Activated CD4-positive, alpha-beta T cell treated with anti-CD3 and anti-CD28 coated beads for 36 hours (primary cell): ENCODE measurements around the gene CD7. TPM values are rescaled to one million over a fixed set of nuclear protein-coding genes. Genes with fewer than 3 reads are reported as not detected.
A peak's percentile ranks its signal among the peaks of the same experiment; 100 is the strongest.

Source experiments
- ATAC-seq: fragments of 200-7000 bp; cut with Tn5 transposase; one replicate; pipeline ENCODE4 v1.10.0; 2021; ENCODE audit warnings: mild to moderate bottlenecking, moderate library complexity
- CTCF ChIA-PET: fragments of 350-600 bp; sonication (Branson Sonifier 250); formaldehyde crosslinking; loops from one replicate; lab custom pipeline; 2021; ENCODE audit warnings: antibody characterized with exemption; lab: Charles Lee
- POLR2A ChIA-PET: fragments of 350-600 bp; sonication (Branson Sonifier 250); formaldehyde crosslinking; loops from one replicate; lab custom pipeline; 2021; ENCODE audit warnings: antibody characterized with exemption, inconsistent platforms; lab: Charles Lee
- DNase-seq: peaks from one replicate; pipeline ENCODE4 v3.0.0-alpha.2; 2020
- H3K27ac Mint-ChIP-seq: one replicate; pipeline ENCODE4 v1.8.0; 2021; ENCODE audit warnings: mixed read lengths
- H3K27me3 Mint-ChIP-seq: one replicate; pipeline ENCODE4 v1.8.0; 2021; ENCODE audit warnings: mixed read lengths
- H3K36me3 Mint-ChIP-seq: one replicate; pipeline ENCODE4 v1.8.0; 2021; ENCODE audit warnings: low read depth, mixed read lengths
- H3K4me1 Mint-ChIP-seq: one replicate; pipeline ENCODE4 v1.8.0; 2021; ENCODE audit warnings: mixed read lengths
- H3K4me3 Mint-ChIP-seq: one replicate; pipeline ENCODE4 v1.8.0; 2021; ENCODE audit warnings: mild to moderate bottlenecking, moderate library complexity, mixed read lengths
- H3K9me3 Mint-ChIP-seq: one replicate; pipeline ENCODE4 v1.8.0; 2021; ENCODE audit warnings: low read depth, mixed read lengths
- intact Hi-C, 2 experiments: fragments of 100-400 bp; cut with DNase I in 1 of 2; cut with micrococcal nuclease in 1 of 2; formaldehyde crosslinking; loops; one replicate each; pipeline versions ENCODE4 v1.14.2 to v1.15.1; 2022 to 2024; cut with DNase I, micrococcal nuclease
- total RNA-seq, 2 experiments: library from RNA; stranded (reverse); gene quantifications; one replicate each; pipeline ENCODE4 v1.2.3, GENCODE V29; 2021

The CD7 gene
- total RNA-seq, 2 experiments from 2014 or later = 614 to 725 TPM

GRCh38 chr17:82273327-82274133 lies 43.9 kb downstream of the CD7 start, which contains the start of gene CSNK1D:
TSS of gene CSNK1D (minus strand) at chr17:82273700. CDS start at chr17:82273381, 319 bp downstream.
- peak within 1 kb of the TSS; percentile 94 for H3K27ac Mint-ChIP-seq
- peaks cover 39% of the 10 kb centered on the region for H3K4me1 Mint-ChIP-seq
- CTCF ChIA-PET = interaction anchor here (0.6 to 0.7 kb wide), 2 partner anchors 25 to 28 kb away, joined by 3 read pairs; no protein-coding TSS in a partner anchor
- intact Hi-C loops = loop anchor here (1.0 to 5.0 kb wide), 14 partner anchors 15 to 296 kb away; partner anchors contain the start of genes ASPSCR1 (in 1 of the 2), CENPX (in 1 of the 2), CYBC1 (in 1 of the 2) and FASN (in 1 of the 2)
- DNase-seq (peak; percentile 96), ATAC-seq (peak; percentile 81)
- H3K4me3 Mint-ChIP-seq = peak within 1 kb of the TSS; percentile 90
- H3K9me3 Mint-ChIP-seq = no peaks in the 10 kb centered on the region
- peaks cover 24% of the 10 kb centered on the region for H3K36me3 Mint-ChIP-seq
- POLR2A ChIA-PET = interaction anchor here (0.6 to 1.9 kb wide), 4 partner anchors 10 to 53 kb away, joined by 3 to 10 read pairs (median 4); no protein-coding TSS in a partner anchor
- no peaks in the 10 kb centered on the region for H3K27me3 Mint-ChIP-seq

- ATAC-seq = peak; percentile 36
- CTCF ChIA-PET = interaction anchor here (0.7 kb wide), 1 partner anchor 29 kb away, joined by 3 read pairs; no protein-coding TSS in a partner anchor
- Mint-ChIP-seq H3K9me3 (no peaks in the 10 kb centered on the region), H3K4me1 (peaks cover 48% of the 10 kb centered on the region), H3K4me3 (peak overlapping the region; percentile 90), H3K27me3 (no peaks in the 10 kb centered on the region), H3K27ac (peak overlapping the region; percentile 94), H3K36me3 (peaks cover 30% of the 10 kb centered on the region)
- intact Hi-C loops = loop anchor here (1.0 to 5.0 kb wide), 15 partner anchors 15 to 295 kb away; partner anchors contain the start of genes ASPSCR1 (in 1 of the 2), CENPX (in 1 of the 2), CYBC1 (in 1 of the 2) and FASN (in 1 of the 2)
- POLR2A ChIA-PET = interaction anchor here (0.6 to 1.9 kb wide), 4 partner anchors 11 to 54 kb away, joined by 3 to 10 read pairs (median 4); no protein-coding TSS in a partner anchor
- DNase-seq = peak; percentile 58
These were observed 44.7 kb downstream of the CD7 start for GRCh38 chr17:82272495-82273326.

- ATAC-seq (no peak), DNase-seq (no peak)
- Mint-ChIP-seq H3K4me1 (peaks cover 58% of the 10 kb centered on the region), H3K27ac (peak overlapping the region; percentile 94), H3K36me3 (peaks cover 41% of the 10 kb centered on the region), H3K4me3 (peak overlapping the region; percentile 90), H3K9me3 (no peaks in the 10 kb centered on the region), H3K27me3 (no peaks in the 10 kb centered on the region)
- intact Hi-C loops = loop anchor here in 1 of 2 experiments (5.0 kb wide), 1 partner anchor 294 kb away; the partner anchor contains the start of gene ASPSCR1
- CTCF ChIA-PET = no interaction called here
- POLR2A ChIA-PET = interaction anchor here (0.9 kb wide), 1 partner anchor 52 kb away, joined by 3 read pairs; no protein-coding TSS in a partner anchor
These were observed 46.0 kb downstream of the CD7 start for GRCh38 chr17:82271401-82271800.

- POLR2A ChIA-PET = interaction anchor here (0.9 to 1.0 kb wide), 3 partner anchors 31 to 52 kb away, joined by 3 to 4 read pairs (median 3); no protein-coding TSS in a partner anchor
- H3K27ac Mint-ChIP-seq = peak overlapping the region; percentile 77
- H3K4me1 Mint-ChIP-seq = peaks cover 66% of the 10 kb centered on the region
- H3K9me3 Mint-ChIP-seq = no peaks in the 10 kb centered on the region
- intact Hi-C loops = loop anchor here in 1 of 2 experiments (5.0 kb wide), 1 partner anchor 293 kb away; the partner anchor contains the start of gene ASPSCR1
- ATAC-seq (no peak), DNase-seq (no peak)
- peaks cover 48% of the 10 kb centered on the region for H3K36me3 Mint-ChIP-seq
- H3K27me3 Mint-ChIP-seq = no peaks in the 10 kb centered on the region
- CTCF ChIA-PET = no interaction called here
- H3K4me3 Mint-ChIP-seq = peak overlapping the region; percentile 90
These were observed 46.8 kb downstream of the CD7 start for GRCh38 chr17:82270651-82271050.

DNA sequence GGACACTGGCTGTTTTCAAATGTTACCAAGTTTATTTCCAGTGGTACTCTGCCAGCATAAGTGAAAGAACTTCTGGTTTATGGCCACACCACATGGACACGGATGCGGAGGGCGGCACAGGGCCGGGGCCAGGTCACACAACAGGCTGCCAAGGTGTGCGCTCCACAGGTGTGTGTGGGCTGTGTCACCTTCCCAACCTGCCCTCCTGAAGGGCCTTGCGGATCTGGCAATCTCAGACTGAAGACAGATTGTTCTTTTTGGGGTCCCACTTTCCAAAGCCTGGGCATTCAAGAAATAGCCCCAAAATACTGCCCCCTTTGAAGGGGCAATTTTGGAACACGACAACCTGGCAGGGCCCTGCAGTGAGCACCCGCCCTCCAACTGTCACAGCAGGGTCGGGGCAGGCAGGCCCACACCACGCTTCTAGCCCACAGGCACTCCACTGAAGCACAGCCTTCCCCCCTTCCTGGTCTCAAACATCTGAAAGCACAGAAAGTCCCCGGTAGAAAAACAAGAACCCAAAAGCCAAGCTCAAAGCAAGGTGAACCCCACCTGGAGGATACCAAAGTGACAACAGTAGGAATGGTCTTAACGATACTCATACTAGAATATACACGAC lies 47.4 kb downstream of the CD7 start:
- ChIA-PET CTCF (interaction anchor here (1.1 to 1.6 kb wide), 2 partner anchors 31 to 32 kb away, joined by 3 to 4 read pairs; no protein-coding TSS in a partner anchor), POLR2A (interaction anchor here (0.9 to 1.0 kb wide), 2 partner anchors 32 to 35 kb away, joined by 3 to 4 read pairs; no protein-coding TSS in a partner anchor)
- no peak for ATAC-seq
- Mint-ChIP-seq H3K9me3 (no peaks in the 10 kb centered on the region), H3K36me3 (peaks cover 52% of the 10 kb centered on the region), H3K27ac (peak overlapping the region; percentile 77), H3K4me1 (peaks cover 68% of the 10 kb centered on the region), H3K27me3 (no peaks in the 10 kb centered on the region), H3K4me3 (peak overlapping the region; percentile 90)
- intact Hi-C loops = loop anchor here in 1 of 2 experiments (5.0 kb wide), 1 partner anchor 293 kb away; the partner anchor contains the start of gene ASPSCR1
- no peak for DNase-seq

DNA sequence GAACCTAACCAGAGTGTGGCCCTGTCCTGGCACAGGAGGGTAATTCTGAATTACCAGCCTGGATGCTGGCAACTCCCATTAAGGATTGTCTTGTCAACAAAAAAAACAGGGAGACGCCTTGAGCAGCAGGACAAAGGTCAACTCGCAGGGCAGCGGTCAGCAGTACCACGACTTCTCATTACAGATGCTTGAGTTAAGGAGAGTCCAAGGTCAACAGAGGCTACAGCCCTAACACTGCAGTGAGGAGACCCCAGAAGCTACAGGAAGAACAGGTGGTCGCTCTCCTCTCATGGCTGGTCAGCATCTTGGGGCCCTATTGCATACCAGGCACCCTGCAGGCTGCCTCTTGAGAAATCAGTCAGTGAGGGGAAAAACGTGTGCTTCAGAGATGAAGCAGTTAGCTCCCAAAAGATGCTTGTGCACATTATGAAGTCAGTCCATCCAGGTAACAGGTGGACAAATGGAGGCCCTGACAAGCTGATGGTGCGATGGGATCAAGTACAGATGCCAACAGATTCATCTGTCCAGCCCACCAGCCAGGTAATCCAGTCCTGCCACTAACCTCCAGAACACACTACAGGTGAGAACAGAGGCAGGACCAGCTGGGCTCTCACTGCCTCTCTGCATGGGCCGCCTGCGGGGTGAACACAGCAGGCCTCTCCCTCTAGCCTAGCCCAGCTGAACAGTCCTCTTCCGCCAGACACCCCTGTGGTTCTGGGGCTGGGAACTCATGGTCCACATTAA lies 48.1 kb downstream of the CD7 start:
- no peak for ATAC-seq
- Mint-ChIP-seq H3K4me3 (no peak overlapping the region), H3K27ac (peak overlapping the region; percentile 77), H3K27me3 (no peaks in the 10 kb centered on the region), H3K4me1 (peaks cover 71% of the 10 kb centered on the region), H3K36me3 (peaks cover 59% of the 10 kb centered on the region), H3K9me3 (no peaks in the 10 kb centered on the region)
- intact Hi-C loops = no loop called here
- POLR2A ChIA-PET = interaction anchor here (0.7 kb wide), 1 partner anchor 35 kb away, joined by 5 read pairs; no protein-coding TSS in a partner anchor
- no peak for DNase-seq
- CTCF ChIA-PET = interaction anchor here (1.1 to 1.6 kb wide), 2 partner anchors 31 to 32 kb away, joined by 3 to 4 read pairs; no protein-coding TSS in a partner anchor

GRCh38 chr17:82267575-82268379 lies 49.6 kb downstream of the CD7 start:
- ChIA-PET CTCF (interaction anchor here (1.2 kb wide), 1 partner anchor 25 kb away, joined by 4 read pairs; no protein-coding TSS in a partner anchor), POLR2A (interaction anchor here (0.6 kb wide), 1 partner anchor 56 kb away, joined by 5 read pairs; no protein-coding TSS in a partner anchor)
- no peaks in the 10 kb centered on the region for H3K27me3 Mint-ChIP-seq
- H3K4me3 Mint-ChIP-seq = peak overlapping the region; percentile 34
- intact Hi-C loops = no loop called here
- H3K9me3 Mint-ChIP-seq = no peaks in the 10 kb centered on the region
- ATAC-seq (peak; percentile 80), DNase-seq (peak; percentile 71)
- peaks cover 71% of the 10 kb centered on the region for H3K4me1 Mint-ChIP-seq
- peak overlapping the region; percentile 77 for H3K27ac Mint-ChIP-seq
- H3K36me3 Mint-ChIP-seq = peaks cover 66% of the 10 kb centered on the region

- Mint-ChIP-seq H3K36me3 (peaks cover 68% of the 10 kb centered on the region), H3K4me1 (peaks cover 56% of the 10 kb centered on the region), H3K27me3 (no peaks in the 10 kb centered on the region), H3K4me3 (no peak overlapping the region), H3K9me3 (peaks cover 1% of the 10 kb centered on the region), H3K27ac (peak overlapping the region; percentile 78)
- no peak for DNase-seq
- no peak for ATAC-seq
- intact Hi-C loops = no loop called here
- ChIA-PET CTCF (interaction anchor here (0.6 kb wide), 1 partner anchor 22 kb away, joined by 3 read pairs; no protein-coding TSS in a partner anchor), POLR2A (no interaction called here)
These were observed 51.3 kb downstream of the CD7 start for GRCh38 chr17:82266142-82266541.
